ENCODE data around the gene SLC35G2. TPM values are rescaled to one million over a fixed set of nuclear protein-coding genes. Genes with fewer than 3 reads are reported as not detected.

SLC35G2 gene
- 2.9 TPM for polyA plus RNA-seq (2013, experiment 1 of 2)
- 3.4 TPM for polyA plus RNA-seq (2013, experiment 2 of 2)

GRCh38 chr3:136818769-136819391 lies at the start of gene SLC35G2:
Gene SLC35G2, plus strand, starts transcription at chr3:136819126. Its CDS starts 35,335 bp downstream, at chr3:136854461.
- peak within 1 kb of the TSS; percentile 66 for H3K4me2 ChIP-seq (ENCODE audit: low read length)
- peaks cover 2% of the 10 kb centered on the region for H3K79me1 ChIP-seq (ENCODE audit: low read length)
- no peaks in the 10 kb centered on the region for H3K36me3 ChIP-seq (ENCODE audit: control insufficient read depth, insufficient read depth, low read length)
- H4K8ac ChIP-seq (ENCODE audit: low read depth, low read length): no peak within 1 kb of the TSS
- no peaks in the 10 kb centered on the region for H3K27me3 ChIP-seq (ENCODE audit: insufficient read depth, low read length, poor library complexity)
- no peak within 1 kb of the TSS for H2BK5ac ChIP-seq (ENCODE audit: low read length)
- peak; percentile 86 for DNase-seq
- no peak within 1 kb of the TSS for H4K5ac ChIP-seq (ENCODE audit: low read length)
- H2AK5ac ChIP-seq (ENCODE audit: low read length): no peak within 1 kb of the TSS
- H3K4me1 ChIP-seq (ENCODE audit: control insufficient read depth, low read depth, low read length): no peaks in the 10 kb centered on the region
- H3K79me2 ChIP-seq (ENCODE audit: control insufficient read depth, insufficient read depth, low read length): peaks cover 2% of the 10 kb centered on the region
- no peak within 1 kb of the TSS for H3K4ac ChIP-seq (ENCODE audit: low read depth, low read length)
- peak within 1 kb of the TSS; percentile 61 for H3K18ac ChIP-seq (ENCODE audit: low read length)
- peak within 1 kb of the TSS; percentile 72 for H3K9ac ChIP-seq (ENCODE audit: low read length)
- H3K56ac ChIP-seq (ENCODE audit: low read length): peak within 1 kb of the TSS; percentile 90
- H3K23ac ChIP-seq (ENCODE audit: low read length): peak within 1 kb of the TSS; percentile 29
- peak within 1 kb of the TSS; percentile 68 for H3K4me3 ChIP-seq (ENCODE audit: low read length)
- H3K27ac ChIP-seq (ENCODE audit: low read depth, low read length): peak within 1 kb of the TSS; percentile 29
- no peak within 1 kb of the TSS for H2BK120ac ChIP-seq (ENCODE audit: low read depth, low read length)
- no CpG with 5 or more reads among the region's 60 CpGs for WGBS (ENCODE audit: extremely low coverage, insufficient coverage, low lambda C conversion rate)
- no peak within 1 kb of the TSS for H2BK15ac ChIP-seq (replicated peaks; ENCODE audit: low read depth)

GRCh38 chr3:136772709-136773108 lies 46.2 kb upstream of the SLC35G2 start:
- H3K56ac ChIP-seq (ENCODE audit: low read length): no peak overlapping the region

GRCh38 chr3:136778865-136779264 lies 40.1 kb upstream of the SLC35G2 start:
- no peaks in the 10 kb centered on the region for H3K36me3 ChIP-seq (ENCODE audit: control insufficient read depth, insufficient read depth, low read length)
- no peak overlapping the region for H2BK5ac ChIP-seq (ENCODE audit: low read length)
- no peaks in the 10 kb centered on the region for H3K27me3 ChIP-seq (ENCODE audit: insufficient read depth, low read length, poor library complexity)
- no peak overlapping the region for H3K56ac ChIP-seq (ENCODE audit: low read length)
- H3K9ac ChIP-seq (ENCODE audit: low read length): no peak overlapping the region
- H3K18ac ChIP-seq (ENCODE audit: low read length): no peak overlapping the region
- no peak overlapping the region for H2AK5ac ChIP-seq (ENCODE audit: low read length)
- no peak overlapping the region for H2BK120ac ChIP-seq (ENCODE audit: low read depth, low read length)
- H3K79me1 ChIP-seq (ENCODE audit: low read length): no peaks in the 10 kb centered on the region
- H3K4me2 ChIP-seq (ENCODE audit: low read length): no peak overlapping the region
- H3K4ac ChIP-seq (ENCODE audit: low read depth, low read length): no peak overlapping the region
- no peak overlapping the region for H4K5ac ChIP-seq (ENCODE audit: low read length)
- DNase-seq: no peak
- no peak overlapping the region for H2BK15ac ChIP-seq (replicated peaks; ENCODE audit: low read depth)
- H3K27ac ChIP-seq (ENCODE audit: low read depth, low read length): no peak overlapping the region
- WGBS (ENCODE audit: extremely low coverage, insufficient coverage, low lambda C conversion rate): no CpG with 5 or more reads among the region's 4 CpGs
- H3K79me2 ChIP-seq (ENCODE audit: control insufficient read depth, insufficient read depth, low read length): no peaks in the 10 kb centered on the region
- H3K23ac ChIP-seq (ENCODE audit: low read length): no peak overlapping the region
- H4K8ac ChIP-seq (ENCODE audit: low read depth, low read length): no peak overlapping the region
- H3K4me3 ChIP-seq (ENCODE audit: low read length): no peak overlapping the region
- no peaks in the 10 kb centered on the region for H3K4me1 ChIP-seq (ENCODE audit: control insufficient read depth, low read depth, low read length)

More at GRCh38 chr3:136772709-136773108, 46.2 kb upstream of the SLC35G2 start:
- no peak overlapping the region for H2AK5ac ChIP-seq (ENCODE audit: low read length)
- H3K79me2 ChIP-seq (ENCODE audit: control insufficient read depth, insufficient read depth, low read length): no peaks in the 10 kb centered on the region
- no peak overlapping the region for H3K9ac ChIP-seq (ENCODE audit: low read length)
- no peak overlapping the region for H3K4ac ChIP-seq (ENCODE audit: low read depth, low read length)
- no CpG with 5 or more reads among the region's 1 CpG for WGBS (ENCODE audit: extremely low coverage, insufficient coverage, low lambda C conversion rate)
- H4K8ac ChIP-seq (ENCODE audit: low read depth, low read length): no peak overlapping the region
- no peaks in the 10 kb centered on the region for H3K4me1 ChIP-seq (ENCODE audit: control insufficient read depth, low read depth, low read length)
- no peak overlapping the region for H3K4me2 ChIP-seq (ENCODE audit: low read length)
- DNase-seq: peak; percentile 57
- H3K36me3 ChIP-seq (ENCODE audit: control insufficient read depth, insufficient read depth, low read length): no peaks in the 10 kb centered on the region
- H2BK120ac ChIP-seq (ENCODE audit: low read depth, low read length): no peak overlapping the region
- no peaks in the 10 kb centered on the region for H3K79me1 ChIP-seq (ENCODE audit: low read length)
- no peak overlapping the region for H3K23ac ChIP-seq (ENCODE audit: low read length)
- H3K4me3 ChIP-seq (ENCODE audit: low read length): no peak overlapping the region
- no peak overlapping the region for H3K27ac ChIP-seq (ENCODE audit: low read depth, low read length)
- no peak overlapping the region for H3K18ac ChIP-seq (ENCODE audit: low read length)
- no peaks in the 10 kb centered on the region for H3K27me3 ChIP-seq (ENCODE audit: insufficient read depth, low read length, poor library complexity)
- no peak overlapping the region for H4K5ac ChIP-seq (ENCODE audit: low read length)
- no peak overlapping the region for H2BK15ac ChIP-seq (replicated peaks; ENCODE audit: low read depth)
- no peak overlapping the region for H2BK5ac ChIP-seq (ENCODE audit: low read length)

- Histone ChIP-seq H3K27me3 (ENCODE audit: insufficient read depth, low read length, poor library complexity) (no peaks in the 10 kb centered on the region), H3K56ac (ENCODE audit: low read length) (no peak overlapping the region), H2BK15ac (replicated peaks; ENCODE audit: low read depth) (no peak overlapping the region), H3K23ac (ENCODE audit: low read length) (no peak overlapping the region), H3K18ac (ENCODE audit: low read length) (no peak overlapping the region), H3K9ac (ENCODE audit: low read length) (no peak overlapping the region), H3K79me1 (ENCODE audit: low read length) (no peaks in the 10 kb centered on the region), H3K27ac (ENCODE audit: low read depth, low read length) (no peak overlapping the region), H4K8ac (ENCODE audit: low read depth, low read length) (no peak overlapping the region), H3K4me2 (ENCODE audit: low read length) (no peak overlapping the region), H3K4me3 (ENCODE audit: low read length) (no peak overlapping the region), H3K79me2 (ENCODE audit: control insufficient read depth, insufficient read depth, low read length) (no peaks in the 10 kb centered on the region), H2AK5ac (ENCODE audit: low read length) (no peak overlapping the region), H3K4ac (ENCODE audit: low read depth, low read length) (no peak overlapping the region), H2BK120ac (ENCODE audit: low read depth, low read length) (no peak overlapping the region), H3K4me1 (ENCODE audit: control insufficient read depth, low read depth, low read length) (no peaks in the 10 kb centered on the region), H3K36me3 (ENCODE audit: control insufficient read depth, insufficient read depth, low read length) (no peaks in the 10 kb centered on the region), H2BK5ac (ENCODE audit: low read length) (no peak overlapping the region), H4K5ac (ENCODE audit: low read length) (no peak overlapping the region)
- DNase-seq: no peak
- no CpG with 5 or more reads among the region's 4 CpGs for WGBS (ENCODE audit: extremely low coverage, insufficient coverage, low lambda C conversion rate)
Measured at GRCh38 chr3:136780741-136781140, 38.2 kb upstream of the SLC35G2 start.

GRCh38 chr3:136783708-136784191 lies 35.2 kb upstream of the SLC35G2 start:
- H2AK5ac ChIP-seq (ENCODE audit: low read length): no peak overlapping the region
- no peak for DNase-seq
- no peak overlapping the region for H3K4me2 ChIP-seq (ENCODE audit: low read length)
- no peak overlapping the region for H3K4ac ChIP-seq (ENCODE audit: low read depth, low read length)
- H3K9ac ChIP-seq (ENCODE audit: low read length): no peak overlapping the region
- H3K79me2 ChIP-seq (ENCODE audit: control insufficient read depth, insufficient read depth, low read length): no peaks in the 10 kb centered on the region
- H3K18ac ChIP-seq (ENCODE audit: low read length): no peak overlapping the region
- no peak overlapping the region for H4K5ac ChIP-seq (ENCODE audit: low read length)
- H3K27ac ChIP-seq (ENCODE audit: low read depth, low read length): no peak overlapping the region
- no peak overlapping the region for H4K8ac ChIP-seq (ENCODE audit: low read depth, low read length)
- H3K4me3 ChIP-seq (ENCODE audit: low read length): no peak overlapping the region
- no peaks in the 10 kb centered on the region for H3K36me3 ChIP-seq (ENCODE audit: control insufficient read depth, insufficient read depth, low read length)
- no peak overlapping the region for H2BK15ac ChIP-seq (replicated peaks; ENCODE audit: low read depth)
- H2BK5ac ChIP-seq (ENCODE audit: low read length): no peak overlapping the region
- no peak overlapping the region for H3K23ac ChIP-seq (ENCODE audit: low read length)
- no peaks in the 10 kb centered on the region for H3K27me3 ChIP-seq (ENCODE audit: insufficient read depth, low read length, poor library complexity)
- H3K4me1 ChIP-seq (ENCODE audit: control insufficient read depth, low read depth, low read length): peaks cover 5% of the 10 kb centered on the region
- H3K79me1 ChIP-seq (ENCODE audit: low read length): no peaks in the 10 kb centered on the region
- H2BK120ac ChIP-seq (ENCODE audit: low read depth, low read length): no peak overlapping the region
- H3K56ac ChIP-seq (ENCODE audit: low read length): no peak overlapping the region
- no CpG with 5 or more reads among the region's 5 CpGs for WGBS (ENCODE audit: extremely low coverage, insufficient coverage, low lambda C conversion rate)

GRCh38 chr3:136787349-136787748 lies 31.6 kb upstream of the SLC35G2 start:
- H3K9ac ChIP-seq (ENCODE audit: low read length): no peak overlapping the region
- H4K5ac ChIP-seq (ENCODE audit: low read length): no peak overlapping the region
- H3K4me2 ChIP-seq (ENCODE audit: low read length): no peak overlapping the region
- no peak overlapping the region for H3K56ac ChIP-seq (ENCODE audit: low read length)
- H2BK15ac ChIP-seq (replicated peaks; ENCODE audit: low read depth): no peak overlapping the region
- no peaks in the 10 kb centered on the region for H3K36me3 ChIP-seq (ENCODE audit: control insufficient read depth, insufficient read depth, low read length)
- no peak overlapping the region for H3K23ac ChIP-seq (ENCODE audit: low read length)
- H4K8ac ChIP-seq (ENCODE audit: low read depth, low read length): no peak overlapping the region
- WGBS (ENCODE audit: extremely low coverage, insufficient coverage, low lambda C conversion rate): no CpG with 5 or more reads among the region's 2 CpGs
- no peak overlapping the region for H3K4me3 ChIP-seq (ENCODE audit: low read length)
- H3K18ac ChIP-seq (ENCODE audit: low read length): no peak overlapping the region
- H3K79me1 ChIP-seq (ENCODE audit: low read length): no peaks in the 10 kb centered on the region
- H2BK5ac ChIP-seq (ENCODE audit: low read length): no peak overlapping the region
- H3K79me2 ChIP-seq (ENCODE audit: control insufficient read depth, insufficient read depth, low read length): no peaks in the 10 kb centered on the region
- H3K27me3 ChIP-seq (ENCODE audit: insufficient read depth, low read length, poor library complexity): no peaks in the 10 kb centered on the region
- H3K4me1 ChIP-seq (ENCODE audit: control insufficient read depth, low read depth, low read length): peaks cover 5% of the 10 kb centered on the region
- H2AK5ac ChIP-seq (ENCODE audit: low read length): no peak overlapping the region
- no peak for DNase-seq
- no peak overlapping the region for H2BK120ac ChIP-seq (ENCODE audit: low read depth, low read length)
- H3K27ac ChIP-seq (ENCODE audit: low read depth, low read length): no peak overlapping the region
- H3K4ac ChIP-seq (ENCODE audit: low read depth, low read length): no peak overlapping the region
